NCI-H748 (cell line): ENCODE measurements around the gene PI4K2A.
A peak's percentile ranks its signal among the peaks of the same experiment; 100 is the strongest.
"Not testable (repeated sequence)": the region's sequence is repeated elsewhere in the genome, so short reads cannot be mapped to it uniquely, and the experiment has no call there.

Experiments
- DNase-seq: peaks from one replicate; lab custom pipeline; 2025; ENCODE audit not compliant: unreplicated experiment; lab: John Stamatoyannopoulos, UW

The PI4K2A gene

GRCh38 chr10:97669571-97669970, 29.1 kb downstream of the PI4K2A start:
- no peak for DNase-seq

- DNase-seq, result no peak
Observed at GRCh38 chr10:97673736-97674525, 33.5 kb downstream of the PI4K2A start.

GRCh38 chr10:97675222-97675621, 34.8 kb downstream of the PI4K2A start:
- no peak for DNase-seq

GRCh38 chr10:97676770-97677581, 36.5 kb downstream of the PI4K2A start:
- peak; percentile 47 for DNase-seq

GRCh38 chr10:97679594-97679993, 39.1 kb downstream of the PI4K2A start:
- no peak for DNase-seq

GRCh38 chr10:97682042-97682441, 41.6 kb downstream of the PI4K2A start:
- DNase-seq, result no peak

- DNase-seq, result no peak
Observed at GRCh38 chr10:97683556-97684367, 43.3 kb downstream of the PI4K2A start.

- DNase-seq, result not testable (repeated sequence)
Observed at GRCh38 chr10:97684368-97684713, 43.9 kb downstream of the PI4K2A start.

- no peak for DNase-seq
Observed at GRCh38 chr10:97684866-97685394, 44.5 kb downstream of the PI4K2A start.

- DNase-seq, result no peak
Observed at GRCh38 chr10:97685395-97685958, 45.0 kb downstream of the PI4K2A start.

GRCh38 chr10:97686301-97686961, 46.0 kb downstream of the PI4K2A start:
- DNase-seq, result no peak

GRCh38 chr10:97686962-97687784, 46.7 kb downstream of the PI4K2A start, which contains the start of gene AVPI1:
Gene AVPI1, minus strand, starts transcription at chr10:97687241. Its CDS starts 7,336 bp downstream, at chr10:97679905.
- DNase-seq, result peak; percentile 95

GRCh38 chr10:97687785-97688781, 47.6 kb downstream of the PI4K2A start:
- no peak for DNase-seq

- no peak for DNase-seq
Observed at GRCh38 chr10:97689559-97690020, 49.1 kb downstream of the PI4K2A start.

- no peak for DNase-seq
Observed at GRCh38 chr10:97690133-97690532, 49.7 kb downstream of the PI4K2A start.

- DNase-seq, result not testable (repeated sequence)
Observed at GRCh38 chr10:97698072-97698655, 57.7 kb downstream of the PI4K2A start.

GRCh38 chr10:97701438-97702069, 61.1 kb downstream of the PI4K2A start:
- DNase-seq, result peak; percentile 50
